Prostate gland (tissue), 2 donors: ENCODE data around the gene SOHLH2.

Experiments used
- CTCF ChIP-seq, 4 experiments: fragments of 200-600 bp in 2 of 4; fragments of 450-650 bp in 2 of 4; sonication (generic) in 2 of 4; IDR thresholded peaks; 1 replicate in 3 of 4; 2 replicates in 1 of 4; pipeline ENCODE4 v1.5.1; 2016 to 2019; ENCODE audit warnings: antibody characterized with exemption in 4 of 4, mild to moderate bottlenecking in 2 of 4, moderate library complexity in 2 of 4
- POLR2A ChIP-seq: fragments of 450-650 bp; IDR thresholded peaks from one replicate; pipeline ENCODE4 v1.6.1; 2016; ENCODE audit warnings: antibody characterized with exemption, mild to moderate bottlenecking
- POLR2AphosphoS5 ChIP-seq: sonication (generic); formaldehyde crosslinking; IDR thresholded peaks from one replicate; pipeline ENCODE4 v1.6.1; 2017; ENCODE audit warnings: antibody characterized with exemption

GRCh38 chr13:36212789-36213188 is 1.6 kb downstream of the SOHLH2 start:
- TF ChIP-seq CTCF (IDR thresholded peaks at IDR 0.05) (no peak), POLR2A (no peak), POLR2AphosphoS5 (no peak)
